ENCODE results near the gene IGFL3. TPM values are rescaled to one million over a fixed set of nuclear protein-coding genes. Genes with fewer than 3 reads are reported as not detected.

The IGFL3 gene
- polyA plus RNA-seq, 1 experiment = not detected

DNA sequence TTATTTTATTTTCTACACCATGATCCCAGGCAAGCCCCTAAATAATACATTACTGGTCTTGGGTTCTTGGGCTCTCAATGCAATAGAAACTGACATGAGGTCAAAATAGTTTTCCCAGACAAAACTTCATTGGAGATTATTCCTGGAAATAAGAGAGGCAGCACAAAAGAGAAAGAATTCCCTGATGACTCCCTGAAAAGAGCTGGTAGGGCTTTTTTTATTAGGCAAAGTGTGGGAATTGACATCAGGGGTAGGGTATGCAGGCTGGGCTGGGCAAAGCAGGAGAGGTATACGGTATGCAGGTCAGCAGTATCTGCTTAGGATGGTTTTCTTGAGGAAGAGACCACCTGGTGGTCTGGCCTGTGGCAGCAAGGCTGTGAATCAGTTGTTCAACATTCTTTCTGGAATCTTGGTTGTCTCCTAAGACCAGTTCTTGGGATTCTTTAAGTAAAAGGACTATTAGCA is 9.3 kb upstream of the IGFL3 start:
- ChIA-PET CTCF (no interaction called here), POLR2A (no interaction called here)
- no peak for DNase-seq (ENCODE audit: low read depth, low spot score)

DNA sequence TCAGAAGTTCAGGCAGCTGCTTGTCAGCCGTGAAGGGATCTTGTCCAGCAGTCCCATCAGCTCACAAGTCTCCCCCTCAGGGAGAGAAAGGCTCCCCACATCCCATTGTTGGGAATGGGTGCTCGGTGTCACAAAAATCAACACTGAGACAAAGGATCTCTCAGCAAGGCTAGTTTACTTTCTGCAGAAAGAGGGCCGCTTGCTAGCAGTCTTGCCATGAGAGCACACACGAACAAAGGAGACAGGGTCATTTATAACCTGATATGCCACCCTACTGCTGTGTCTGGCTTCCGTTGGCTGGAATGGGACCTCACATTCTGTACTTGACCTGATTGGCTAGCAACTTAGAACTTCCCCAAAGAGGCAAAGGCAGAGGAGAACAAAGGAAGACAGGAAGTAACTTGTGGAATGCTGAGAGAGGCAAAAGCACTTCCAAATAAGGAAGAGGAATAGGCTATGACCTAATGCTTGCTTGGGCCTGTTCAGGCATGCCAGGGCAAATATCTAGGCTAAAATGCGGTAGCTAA is 8.7 kb upstream of the IGFL3 start:
- H3K27me3 ChIP-seq (ENCODE audit: control insufficient read depth, insufficient read depth, low read length) = peaks cover 4% of the 10 kb centered on the region
- DNase-seq (ENCODE audit: low read depth, low spot score) = peak; percentile 96
- CTCF ChIA-PET = no interaction called here
- H3K9me3 ChIP-seq (ENCODE audit: control insufficient read depth, insufficient read depth, low read length) = no peaks in the 10 kb centered on the region; the same call in 1 of the 2 replicates
- peak overlapping the region; percentile 52 for H3K4me3 ChIP-seq (ENCODE audit: low read depth, low read length)
- peak overlapping the region; percentile 93 for H3K27ac ChIP-seq (ENCODE audit: low read depth, low read length)
- POLR2A ChIA-PET = no interaction called here
- TF ChIP-seq, protein P1, sequence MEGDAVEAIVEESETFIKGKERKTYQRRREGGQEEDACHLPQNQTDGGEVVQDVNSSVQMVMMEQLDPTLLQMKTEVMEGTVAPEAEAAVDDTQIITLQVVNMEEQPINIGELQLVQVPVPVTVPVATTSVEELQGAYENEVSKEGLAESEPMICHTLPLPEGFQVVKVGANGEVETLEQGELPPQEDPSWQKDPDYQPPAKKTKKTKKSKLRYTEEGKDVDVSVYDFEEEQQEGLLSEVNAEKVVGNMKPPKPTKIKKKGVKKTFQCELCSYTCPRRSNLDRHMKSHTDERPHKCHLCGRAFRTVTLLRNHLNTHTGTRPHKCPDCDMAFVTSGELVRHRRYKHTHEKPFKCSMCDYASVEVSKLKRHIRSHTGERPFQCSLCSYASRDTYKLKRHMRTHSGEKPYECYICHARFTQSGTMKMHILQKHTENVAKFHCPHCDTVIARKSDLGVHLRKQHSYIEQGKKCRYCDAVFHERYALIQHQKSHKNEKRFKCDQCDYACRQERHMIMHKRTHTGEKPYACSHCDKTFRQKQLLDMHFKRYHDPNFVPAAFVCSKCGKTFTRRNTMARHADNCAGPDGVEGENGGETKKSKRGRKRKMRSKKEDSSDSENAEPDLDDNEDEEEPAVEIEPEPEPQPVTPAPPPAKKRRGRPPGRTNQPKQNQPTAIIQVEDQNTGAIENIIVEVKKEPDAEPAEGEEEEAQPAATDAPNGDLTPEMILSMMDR (IDR thresholded peaks at IDR 0.05; ENCODE audit: low read depth, low read length) = no peak

More for the DNA sequence above, 9.3 kb upstream of the IGFL3 start:
- peak overlapping the region; percentile 93 for H3K27ac ChIP-seq (ENCODE audit: low read depth, low read length)
- no peak overlapping the region for H3K4me3 ChIP-seq (ENCODE audit: low read depth, low read length)
- H3K27me3 ChIP-seq (ENCODE audit: control insufficient read depth, insufficient read depth, low read length) = peaks cover 5% of the 10 kb centered on the region
- H3K9me3 ChIP-seq (ENCODE audit: control insufficient read depth, insufficient read depth, low read length) = no peaks in the 10 kb centered on the region; the same call in 1 of the 2 replicates
- TF ChIP-seq, protein P1 (IDR thresholded peaks at IDR 0.05; ENCODE audit: low read depth, low read length) = no peak

DNA sequence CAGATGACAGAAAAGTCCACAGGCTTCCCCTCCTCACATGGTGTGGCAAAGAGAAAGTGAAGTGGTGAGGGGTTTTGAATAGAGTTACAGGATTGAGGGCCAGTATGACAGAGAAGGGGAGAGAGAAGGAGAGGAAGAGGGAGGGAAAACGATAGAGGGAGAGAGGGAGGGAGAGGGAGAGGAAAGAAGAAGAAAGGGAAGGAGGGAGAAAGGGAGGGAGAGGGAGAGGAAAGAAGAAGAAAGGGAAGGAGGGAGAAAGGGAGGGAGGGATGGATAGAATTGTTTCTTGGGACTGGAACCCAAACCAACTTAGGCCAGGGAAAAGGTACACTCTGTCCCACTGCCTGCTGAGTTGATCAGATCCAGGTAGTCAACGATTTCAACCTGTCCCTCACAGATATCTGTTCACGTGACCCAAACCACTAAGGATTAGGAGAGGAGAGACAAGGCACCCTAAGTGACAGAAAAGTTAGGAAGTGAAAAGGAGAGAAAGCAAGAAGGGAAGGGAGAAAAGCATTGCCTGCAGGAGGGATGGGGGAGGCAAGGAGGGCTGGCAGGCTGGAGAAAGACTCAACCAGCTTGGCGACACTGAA is 8.1 kb upstream of the IGFL3 start:
- H3K9me3 ChIP-seq (ENCODE audit: control insufficient read depth, insufficient read depth, low read length) = no peaks in the 10 kb centered on the region; the same call in 1 of the 2 replicates
- ChIA-PET POLR2A (no interaction called here), CTCF (no interaction called here)
- no peak for DNase-seq (ENCODE audit: low read depth, low spot score)
- TF ChIP-seq, protein P1 (IDR thresholded peaks at IDR 0.05; ENCODE audit: low read depth, low read length) = no peak
- H3K4me3 ChIP-seq (ENCODE audit: low read depth, low read length) = peak overlapping the region; percentile 52
- peak overlapping the region; percentile 93 for H3K27ac ChIP-seq (ENCODE audit: low read depth, low read length)
- peaks cover 4% of the 10 kb centered on the region for H3K27me3 ChIP-seq (ENCODE audit: control insufficient read depth, insufficient read depth, low read length)

DNA sequence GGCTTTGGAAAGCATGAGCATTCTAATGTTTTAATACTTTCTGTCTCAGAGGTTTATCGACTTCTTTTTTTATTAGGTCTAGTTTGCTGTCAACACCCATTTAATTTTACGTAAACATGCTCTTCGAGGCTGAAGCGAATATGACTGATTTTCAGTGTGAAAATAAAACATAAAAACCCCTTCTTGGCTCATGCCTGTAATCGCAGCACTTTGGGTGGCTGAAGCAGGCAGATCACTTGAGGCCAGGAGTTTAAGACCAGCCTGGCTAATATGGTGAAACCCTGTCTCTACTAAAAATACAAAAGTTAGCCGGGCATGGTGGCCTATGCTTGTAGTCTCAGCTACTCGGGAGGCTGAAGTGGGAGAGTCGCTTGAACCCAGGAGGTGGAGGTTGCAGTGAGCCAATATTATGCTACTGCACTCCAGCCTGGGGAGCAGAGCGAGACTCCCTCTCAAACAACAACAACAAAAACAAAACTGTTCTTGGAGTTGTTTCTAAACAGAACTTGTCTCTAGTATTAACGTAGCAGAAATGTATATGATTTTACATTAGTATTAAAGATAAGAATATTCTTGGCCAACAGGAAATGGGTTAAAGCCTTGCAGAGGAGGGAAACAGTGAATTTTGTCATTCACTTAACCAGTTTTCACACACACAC is 7.1 kb upstream of the IGFL3 start:
- TF ChIP-seq, protein P1 (IDR thresholded peaks at IDR 0.05; ENCODE audit: low read depth, low read length) = no peak
- Histone ChIP-seq H3K4me3 (ENCODE audit: low read depth, low read length) (peak overlapping the region; percentile 52), H3K9me3 (ENCODE audit: control insufficient read depth, insufficient read depth, low read length) (no peaks in the 10 kb centered on the region; the same call in 1 of the 2 replicates), H3K27ac (ENCODE audit: low read depth, low read length) (peak overlapping the region; percentile 93), H3K27me3 (ENCODE audit: control insufficient read depth, insufficient read depth, low read length) (peaks cover 11% of the 10 kb centered on the region)
- no peak for DNase-seq (ENCODE audit: low read depth, low spot score)
- POLR2A ChIA-PET = no interaction called here
- CTCF ChIA-PET = no interaction called here

DNA sequence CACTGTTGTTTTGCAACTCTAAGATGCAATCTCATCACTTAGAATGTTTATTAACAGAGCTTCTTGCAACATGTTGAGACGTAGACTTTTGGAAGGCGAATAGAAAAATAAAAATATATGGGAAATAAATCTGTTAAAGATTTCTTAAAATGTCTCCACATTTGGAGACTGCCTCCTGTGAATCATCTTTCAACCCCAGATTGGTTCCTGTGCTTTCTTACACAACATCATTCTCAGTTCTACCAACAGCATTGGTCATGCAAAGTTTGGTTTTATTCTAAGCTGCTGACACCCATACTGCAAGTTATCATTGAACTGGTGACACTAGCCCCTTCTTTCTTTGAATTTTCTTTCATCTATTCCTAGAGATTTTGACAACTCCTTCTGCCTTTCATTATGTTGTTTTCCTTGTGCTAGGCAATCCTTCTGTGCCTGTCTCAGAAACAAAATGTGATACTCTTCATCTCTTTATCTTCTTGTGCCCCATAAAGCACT is 1.6 kb upstream of the IGFL3 start:
- TF ChIP-seq, protein P1 (IDR thresholded peaks at IDR 0.05; ENCODE audit: low read depth, low read length) = no peak
- ChIA-PET POLR2A (no interaction called here), CTCF (interaction anchor here (0.9 to 1.0 kb wide), 2 partner anchors 50 to 140 kb away, joined by 3 read pairs; no protein-coding TSS in a partner anchor)
- H3K4me3 ChIP-seq (ENCODE audit: low read depth, low read length) = no peak overlapping the region
- DNase-seq (ENCODE audit: low read depth, low spot score) = no peak
- H3K27ac ChIP-seq (ENCODE audit: low read depth, low read length) = no peak overlapping the region
- H3K27me3 ChIP-seq (ENCODE audit: control insufficient read depth, insufficient read depth, low read length) = peaks cover 44% of the 10 kb centered on the region
- H3K9me3 ChIP-seq (ENCODE audit: control insufficient read depth, insufficient read depth, low read length) = no peaks in the 10 kb centered on the region

All from AG04450 (cell line).